Stimulated activated CD8-positive, alpha-beta memory T cell treated with anti-CD3 and anti-CD28 coated beads, Interleukin-12 subunit alpha, Interleukin-12 subunit beta, amount 100 ng/mL, for 24 hours (primary cell): ENCODE results near the gene ZNF747.

ENCODE experiments used
- DNase-seq: peaks from one replicate; pipeline ENCODE4 v3.0.0-alpha.2; 2020; ENCODE audit errors: extremely low read depth

The ZNF747 gene

DNA sequence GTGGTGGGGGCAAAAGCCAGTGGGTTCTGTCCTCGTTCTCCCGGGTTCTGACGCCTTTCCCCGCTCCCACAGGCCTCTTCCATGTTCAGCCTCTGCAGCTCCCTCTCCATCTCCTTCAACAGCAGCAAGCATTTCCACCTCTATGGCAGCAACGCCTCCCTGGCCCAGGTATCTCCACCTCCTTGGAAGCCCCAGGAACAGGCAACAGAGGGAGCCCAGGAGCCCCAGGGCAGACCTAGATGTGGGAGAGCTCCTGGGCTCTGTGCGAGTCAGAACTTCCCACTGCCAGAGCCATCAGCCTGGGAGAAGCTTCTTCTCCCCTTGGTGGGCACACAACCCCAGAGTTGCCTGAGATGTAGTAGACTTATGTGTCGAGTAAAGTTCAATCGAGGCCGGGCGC lies 16.1 kb downstream of the ZNF747 start:
- DNase-seq = no peak

DNA sequence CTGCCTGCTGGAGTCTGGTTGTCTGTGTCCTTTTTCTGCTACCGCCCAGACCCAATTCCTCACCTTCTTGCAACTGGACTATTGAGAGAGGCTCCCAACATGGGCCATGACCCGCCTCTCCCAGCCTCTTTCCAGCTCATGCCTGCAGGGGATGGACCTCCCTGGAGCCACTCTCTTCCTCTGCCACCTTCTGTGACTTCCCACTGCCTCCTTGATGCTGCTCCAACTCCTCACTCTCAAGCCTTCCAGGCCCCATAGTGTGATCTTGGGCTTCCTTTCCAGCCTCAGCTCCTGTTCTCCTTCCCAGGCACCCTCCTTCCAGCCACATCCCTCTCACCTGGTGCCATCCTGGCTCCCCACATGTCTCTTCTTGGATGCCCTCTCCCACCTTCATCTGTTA lies 19.4 kb downstream of the ZNF747 start:
- no peak for DNase-seq

DNA sequence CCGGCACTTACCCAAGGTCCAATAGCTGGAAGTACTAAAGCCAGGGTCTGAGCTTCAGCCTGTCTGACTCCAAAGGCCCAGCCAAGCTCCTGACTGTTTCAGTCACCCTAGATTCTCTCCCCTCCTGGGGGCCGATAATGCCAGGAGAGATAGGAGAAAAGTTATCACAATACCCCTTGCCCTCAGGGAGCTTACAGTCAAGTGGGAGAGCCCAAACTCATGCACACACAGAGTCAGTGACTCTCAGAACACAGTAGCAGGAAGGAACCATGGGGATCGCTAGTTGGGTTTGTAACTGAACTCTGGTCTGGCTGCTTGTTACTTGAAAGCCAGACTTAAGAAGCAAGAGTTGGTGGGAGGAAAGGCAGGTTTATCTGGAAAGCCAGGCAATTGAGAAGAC lies 23.1 kb downstream of the ZNF747 start:
- no peak for DNase-seq

DNA sequence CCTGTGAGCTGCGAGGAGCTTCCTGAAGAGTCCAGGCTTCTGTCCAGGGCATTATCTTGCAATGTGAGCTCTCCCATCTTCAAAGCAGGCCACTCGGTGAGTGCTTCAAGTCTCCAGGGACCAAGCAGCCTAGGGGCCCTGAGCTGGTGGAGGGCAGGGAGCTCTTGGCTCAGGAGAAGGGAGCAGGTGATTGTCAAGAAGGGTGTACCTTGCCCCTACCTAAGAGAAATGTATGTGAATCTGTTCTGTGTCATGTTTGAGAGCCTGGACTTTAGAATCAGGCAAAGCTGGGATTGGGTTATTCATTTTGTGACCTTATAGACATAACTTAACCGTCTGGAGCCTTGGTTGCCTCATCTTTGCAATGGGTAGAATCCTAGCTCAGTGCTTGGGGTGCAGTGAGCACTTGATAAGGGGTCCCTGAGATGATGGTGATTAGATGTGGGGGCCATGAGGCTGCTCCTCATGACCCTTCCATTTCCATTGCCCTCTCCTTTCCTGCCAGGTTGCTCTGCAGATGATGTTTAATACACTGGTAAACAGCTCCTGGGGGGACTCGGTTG lies 24.2 kb downstream of the ZNF747 start:
- DNase-seq = no peak

DNA sequence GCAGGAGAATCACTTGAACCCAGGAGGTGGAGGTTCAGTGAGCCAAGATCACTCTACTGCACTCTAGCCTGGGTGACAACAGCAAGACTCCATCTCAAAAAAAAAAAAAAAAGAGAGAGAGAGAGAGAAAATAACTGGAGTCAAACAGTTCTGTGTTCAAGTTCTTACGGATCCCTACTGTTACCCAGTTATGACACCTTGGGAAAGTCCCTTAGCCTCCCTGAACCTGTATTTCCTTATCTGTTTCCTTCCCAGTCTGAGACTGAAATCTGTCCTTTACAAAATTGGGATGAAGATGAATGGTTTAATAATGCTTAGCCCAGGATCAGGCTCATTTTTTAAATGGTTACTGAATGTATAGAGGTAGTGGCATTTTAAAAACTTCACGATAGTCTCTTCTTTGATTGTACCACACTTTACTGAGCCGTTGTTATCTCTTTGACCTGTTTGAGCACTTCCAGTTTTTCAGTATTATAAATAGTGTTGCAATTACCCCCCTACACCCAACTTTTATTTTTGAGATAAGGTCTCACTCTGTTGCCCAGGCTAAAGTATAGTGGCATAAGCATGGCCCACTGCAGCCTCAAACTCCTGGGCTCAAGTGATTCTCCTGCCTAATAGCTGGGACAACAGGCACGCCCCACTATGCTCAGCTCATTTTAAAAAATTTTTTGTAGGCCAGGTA lies 25.4 kb downstream of the ZNF747 start:
- DNase-seq = no peak

DNA sequence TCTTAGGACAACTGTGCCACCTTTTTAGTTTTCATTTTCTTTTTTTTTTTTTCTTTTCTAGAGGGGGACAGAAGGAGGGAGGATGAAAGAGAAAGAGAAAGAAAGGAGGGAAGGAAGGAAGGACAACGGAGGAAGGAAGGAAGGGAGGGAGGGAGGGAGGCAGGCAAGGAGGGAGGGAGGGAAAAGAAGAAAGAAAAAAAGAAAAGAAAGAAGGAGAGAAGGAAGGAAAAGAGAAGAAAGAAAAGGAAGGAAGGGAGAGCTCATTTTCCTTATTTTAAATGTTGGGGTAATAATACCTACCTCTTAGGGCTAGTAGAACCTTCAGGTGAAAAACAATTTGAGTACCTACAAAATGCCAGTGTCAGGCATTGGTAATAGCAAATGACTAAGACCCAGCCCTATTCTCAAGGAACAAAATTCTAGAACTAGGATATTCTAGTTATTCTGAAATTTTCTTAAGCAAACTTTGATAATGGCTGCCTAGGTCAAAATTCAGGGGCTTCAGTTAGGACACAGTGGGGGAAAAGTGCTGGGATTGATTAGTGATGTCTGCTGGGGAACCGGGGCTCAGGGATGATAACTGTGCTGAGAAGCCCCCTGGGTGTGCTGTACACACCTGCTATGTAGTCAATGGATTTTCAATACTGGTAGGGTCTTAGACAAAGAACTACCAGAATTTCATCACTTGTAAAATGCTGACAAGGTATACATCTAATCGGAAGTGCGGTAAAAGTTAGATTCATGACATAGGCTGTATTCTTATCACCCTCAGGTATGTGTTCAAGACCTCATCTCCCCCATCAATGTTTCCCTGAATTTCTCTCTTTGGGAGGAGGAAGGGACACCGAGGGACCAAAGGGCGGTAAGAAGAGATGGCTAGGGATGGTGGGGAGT lies 31.0 kb downstream of the ZNF747 start:
- no peak for DNase-seq

DNA sequence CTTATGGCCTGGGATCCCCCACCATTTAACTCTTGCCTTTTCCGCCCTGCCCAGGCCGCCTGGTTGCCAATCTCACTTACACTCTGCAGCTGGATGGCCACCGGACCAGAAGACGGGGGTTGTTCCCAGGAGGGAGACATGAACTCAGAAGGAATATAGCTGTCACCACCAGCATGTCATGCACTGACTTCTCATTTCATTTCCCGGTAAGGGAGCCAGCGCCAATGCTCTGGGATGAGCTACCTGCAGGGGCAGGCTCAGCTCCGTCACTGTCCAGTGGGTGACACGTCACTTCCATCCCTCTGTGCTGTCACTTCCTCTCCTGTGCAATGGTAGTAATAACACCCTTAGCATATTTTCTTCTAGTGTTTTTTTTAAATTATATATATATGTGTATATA lies 35.4 kb downstream of the ZNF747 start:
- no peak for DNase-seq

DNA sequence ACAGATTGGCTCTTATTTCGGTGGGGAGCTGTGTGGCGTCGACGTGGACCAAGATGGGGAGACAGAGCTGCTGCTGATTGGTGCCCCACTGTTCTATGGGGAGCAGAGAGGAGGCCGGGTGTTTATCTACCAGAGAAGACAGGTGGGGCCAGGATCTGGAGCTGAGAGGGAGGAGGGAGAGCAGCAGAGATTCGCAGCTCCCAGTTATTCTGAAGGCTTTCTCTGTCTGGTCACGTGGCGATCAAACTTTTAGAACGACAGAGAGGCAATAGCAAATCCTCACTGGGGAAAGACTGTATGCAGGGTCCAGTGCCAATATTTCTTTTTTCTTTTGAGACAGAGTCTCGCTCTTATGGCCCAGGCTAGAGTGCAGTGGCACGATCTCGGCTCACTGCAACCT lies 39.9 kb downstream of the ZNF747 start:
- DNase-seq = no peak

DNA sequence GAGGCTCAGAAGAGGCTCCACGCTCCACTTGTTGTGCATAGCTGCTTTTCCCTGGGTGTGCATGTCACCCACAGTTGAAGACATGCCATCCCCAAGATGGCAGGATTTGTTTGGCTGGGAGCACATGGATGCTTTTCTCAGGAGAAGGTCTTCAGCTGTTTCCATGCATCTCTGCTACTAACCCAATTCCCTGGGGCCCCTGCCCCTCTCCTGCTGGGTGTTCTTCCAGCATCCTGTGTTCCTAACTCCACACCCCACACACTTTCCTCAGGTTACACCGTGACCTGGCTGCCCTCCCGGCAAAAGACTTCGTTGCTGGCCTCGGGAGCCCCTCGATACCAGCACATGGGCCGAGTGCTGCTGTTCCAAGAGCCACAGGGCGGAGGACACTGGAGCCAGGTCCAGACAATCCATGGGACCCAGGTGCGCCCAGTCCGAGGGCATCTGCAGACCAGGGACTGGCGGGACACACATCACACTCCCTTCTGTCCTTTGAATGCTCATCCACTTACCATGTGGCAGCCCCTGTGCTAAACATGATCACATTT lies 40.6 kb downstream of the ZNF747 start:
- DNase-seq = no peak

DNA sequence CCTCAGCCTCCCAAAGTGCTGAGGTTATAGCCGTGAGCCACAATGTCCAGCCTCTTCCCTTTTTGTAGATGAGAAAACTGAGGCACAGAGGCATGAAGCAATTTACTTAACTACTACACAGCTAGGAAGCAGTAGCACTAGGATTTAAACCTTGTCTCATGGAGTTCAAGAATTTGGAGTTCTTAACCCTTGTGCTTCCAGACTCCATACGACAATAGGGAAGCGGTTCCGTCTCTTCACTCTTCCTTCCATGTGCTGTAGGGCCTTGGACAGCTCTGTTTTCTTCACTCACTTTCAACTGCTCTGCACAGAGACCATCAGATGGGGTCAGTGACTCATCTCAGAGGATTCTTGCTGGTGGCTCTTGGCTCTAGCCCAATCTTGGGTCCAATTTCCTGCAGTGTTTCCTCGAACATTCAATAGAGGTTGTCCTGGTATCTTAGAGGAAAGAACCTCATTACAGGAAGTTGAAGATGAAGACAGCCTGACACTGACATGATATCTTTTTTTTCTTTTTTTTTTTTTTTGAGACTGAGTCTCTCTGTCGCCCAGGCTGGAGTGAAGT lies 42.8 kb downstream of the ZNF747 start:
- DNase-seq = no peak

DNA sequence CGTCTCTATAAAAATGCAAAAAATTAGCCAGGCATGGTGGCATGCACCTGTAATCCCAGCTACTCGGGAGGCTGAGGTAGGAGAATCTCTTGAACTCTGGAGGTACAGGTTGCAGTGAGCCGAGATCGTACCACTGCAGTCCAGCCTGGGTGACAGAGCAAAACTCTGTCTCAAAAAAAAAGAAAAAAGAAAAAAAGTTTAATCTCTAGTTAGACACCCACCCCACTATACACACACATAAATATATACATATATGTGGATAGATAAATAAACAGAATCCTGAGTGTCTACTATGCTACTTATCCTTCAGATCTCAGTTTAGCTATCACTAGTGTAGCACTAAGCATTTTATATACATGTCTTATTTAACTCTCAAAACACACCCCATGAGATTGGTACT lies 43.4 kb downstream of the ZNF747 start:
- no peak for DNase-seq

DNA sequence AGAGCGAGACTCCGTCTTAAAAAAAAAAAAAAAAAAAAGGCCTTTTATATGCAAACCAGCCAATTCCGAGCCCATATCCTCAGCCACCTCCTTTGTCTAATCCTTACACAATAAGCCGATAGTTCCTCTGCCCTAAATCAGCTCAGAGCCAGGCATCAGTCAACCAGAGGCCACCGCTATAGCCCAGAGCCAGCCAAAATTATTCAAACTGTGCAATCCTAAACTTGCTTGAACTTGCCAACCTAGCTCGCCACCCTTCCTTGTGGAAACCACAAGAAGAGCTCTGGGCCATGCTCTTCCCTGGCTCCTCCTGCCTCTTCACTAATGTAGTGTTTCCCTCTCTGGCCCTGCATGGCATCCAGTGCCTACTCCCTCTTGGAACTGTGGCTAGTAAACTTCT lies 44.4 kb downstream of the ZNF747 start:
- DNase-seq = no peak

DNA sequence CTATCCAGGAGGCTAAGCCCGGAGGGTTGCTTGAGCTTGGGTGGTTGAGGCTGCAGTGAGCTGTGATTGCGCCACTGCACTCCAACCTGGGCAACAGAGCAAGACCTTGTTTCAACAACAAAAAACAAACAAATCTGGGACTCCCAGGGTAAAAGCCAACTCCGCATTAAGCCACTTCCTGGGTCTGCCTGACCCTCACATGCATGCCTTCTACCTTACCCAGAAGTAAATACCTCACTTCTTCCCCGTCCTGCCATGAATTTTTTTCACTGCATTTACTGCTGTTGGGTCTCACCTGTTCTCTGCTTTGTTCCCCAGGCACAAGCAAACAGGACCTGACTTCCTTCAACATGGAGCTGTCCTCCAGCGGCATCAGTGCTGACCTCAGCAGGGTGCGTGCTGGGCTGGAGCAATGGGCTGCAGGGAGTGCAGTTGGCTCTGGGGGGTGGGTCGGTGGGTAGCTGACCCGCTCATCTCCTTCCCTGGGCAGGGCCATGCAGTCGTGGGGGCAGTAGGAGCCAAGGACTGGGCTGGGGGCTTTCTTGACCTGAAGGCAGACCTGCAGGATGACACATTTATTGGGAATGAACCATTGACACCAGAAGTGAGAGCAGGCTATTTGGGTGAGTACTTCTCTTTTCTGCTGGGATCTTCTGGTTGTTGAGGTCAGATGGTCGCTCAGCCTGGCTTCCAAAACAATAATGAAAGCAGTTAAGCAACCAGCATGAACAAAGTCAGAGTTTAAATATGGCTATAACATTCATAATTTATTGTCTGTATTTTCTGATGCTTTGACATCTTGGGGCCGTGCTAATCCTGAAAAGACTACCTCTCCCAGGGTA lies 45.7 kb downstream of the ZNF747 start:
- no peak for DNase-seq

DNA sequence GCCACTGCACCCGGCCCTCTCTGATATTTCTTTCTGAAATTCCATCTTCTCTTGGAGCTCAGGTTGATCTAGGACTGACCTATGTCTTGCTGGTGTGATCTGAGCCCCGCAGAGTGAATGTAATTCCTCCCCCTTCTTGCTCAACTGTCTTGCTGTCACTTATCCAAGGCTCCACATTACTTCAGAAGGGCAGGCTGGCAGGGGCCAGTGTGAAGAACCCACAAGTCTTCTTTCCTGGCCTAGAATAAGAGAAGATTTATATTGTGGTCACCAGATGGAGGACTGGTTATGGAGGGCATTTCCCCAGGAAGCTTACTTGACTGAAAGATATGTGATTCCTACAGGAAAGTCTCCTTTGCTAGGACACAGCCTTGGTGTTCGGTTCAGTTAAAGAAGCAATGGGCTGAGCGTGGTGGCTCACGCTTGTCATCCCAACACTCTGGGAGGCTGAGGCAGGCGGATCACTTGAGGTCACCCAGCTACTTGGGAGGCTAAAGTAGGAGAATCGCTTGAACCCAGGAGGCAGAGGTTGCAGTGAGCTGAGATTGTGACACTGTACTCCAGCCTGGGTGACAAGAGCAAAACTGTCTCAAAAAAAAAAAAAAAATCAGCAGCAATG lies 48.7 kb downstream of the ZNF747 start:
- DNase-seq = no peak

DNA sequence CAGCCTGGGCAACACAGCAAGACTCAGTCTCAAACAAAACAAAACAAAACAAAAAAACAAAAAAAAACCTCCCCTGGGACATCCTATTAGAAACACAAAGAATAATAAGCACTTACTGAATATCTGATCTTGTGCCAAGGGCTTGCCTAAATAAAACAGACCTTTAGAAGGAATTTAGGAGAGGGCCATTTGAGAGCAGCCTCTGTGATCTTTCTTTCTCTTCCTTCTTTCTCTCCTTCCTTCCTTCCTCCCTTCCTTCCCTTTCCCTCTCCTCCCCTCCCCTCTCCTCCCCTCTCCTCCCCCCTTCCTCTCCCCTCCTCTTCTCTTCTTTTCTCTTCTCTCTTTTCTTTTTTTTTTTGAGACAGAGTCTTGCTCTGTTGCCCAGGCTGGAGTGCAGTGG lies 49.8 kb downstream of the ZNF747 start:
- DNase-seq = no peak

DNA sequence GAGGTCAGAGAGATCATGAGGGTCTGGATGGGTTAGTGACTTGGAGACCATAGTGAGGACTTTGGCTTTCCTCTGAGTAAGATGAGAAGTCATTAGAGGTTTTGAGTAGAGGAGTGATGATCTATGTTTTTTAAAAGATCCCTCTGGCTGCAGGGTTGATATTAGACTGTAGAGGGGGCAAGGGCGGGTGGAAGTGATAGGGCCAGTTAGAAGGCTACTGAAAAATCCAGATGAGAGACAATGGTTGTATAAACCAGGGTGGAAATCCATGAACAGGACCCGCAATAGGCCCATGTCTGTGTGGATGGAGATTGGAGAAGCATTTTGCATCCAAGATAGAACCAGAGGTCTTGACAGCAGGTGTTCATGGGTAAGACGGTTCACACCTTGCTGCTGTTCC lies 52.3 kb downstream of the ZNF747 start:
- DNase-seq = no peak

DNA sequence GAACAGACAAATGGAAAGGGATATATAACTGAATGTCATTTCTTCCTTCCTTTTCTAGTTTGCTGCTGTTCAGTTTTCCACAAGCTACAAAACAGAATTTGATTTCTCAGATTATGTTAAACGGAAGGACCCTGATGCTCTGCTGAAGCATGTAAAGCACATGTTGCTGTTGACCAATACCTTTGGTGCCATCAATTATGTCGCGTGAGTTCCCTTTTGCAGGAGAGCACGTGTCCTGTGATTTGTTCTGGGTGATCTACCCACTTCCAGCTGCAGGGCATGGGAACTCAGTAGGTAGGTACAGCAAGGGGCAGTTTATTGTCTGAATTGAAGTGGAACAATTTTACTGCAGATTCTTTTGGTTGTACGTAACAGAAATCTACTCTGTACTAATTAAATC lies 53.3 kb downstream of the ZNF747 start:
- no peak for DNase-seq
